ENCODE measurements around the gene PEMT.

- TF ChIP-seq GATA2 (IDR thresholded peaks at IDR 0.05; ENCODE audit: low read depth, low read length) = no peak
- no peak for TF ChIP-seq GATA3 (IDR thresholded peaks at IDR 0.05; ENCODE audit: low read depth, low read length)
Observed at GRCh38 chr17:17505610-17506171, 85.8 kb downstream of the PEMT start.
